ENCODE measurements around the gene TGFBR3L.

- TF ChIP-seq POLR2AphosphoS5 (IDR thresholded peaks at IDR 0.05; ENCODE audit: low read depth, low read length) (no peak), TAF1 (IDR thresholded peaks at IDR 0.05; ENCODE audit: low read depth, low read length) (no peak), SPI1 (IDR thresholded peaks at IDR 0.05; ENCODE audit: low read depth, low read length) (no peak), POLR2A (IDR thresholded peaks at IDR 0.05; ENCODE audit: low read depth, low read length) (no peak), POU2F2 (IDR thresholded peaks at IDR 0.05; ENCODE audit: low read depth, low read length) (no peak), PAX5 (IDR thresholded peaks at IDR 0.05; ENCODE audit: insufficient read depth, low read length, severe bottlenecking) (no peak)
Observed at GRCh38 chr19:7866399-7867091, 48.1 kb upstream of the TGFBR3L start.

All from GM12891 (cell line).